Stimulated activated CD4-positive, alpha-beta T cell treated with anti-CD3 and anti-CD28 coated beads, Interleukin-4, amount 100 ng/mL, for 4 hours (primary cell): ENCODE results near the gene SDC4.

Experiments used
- DNase-seq, 2 experiments: peaks; one replicate each; pipeline ENCODE4 v3.0.0-alpha.2; 2020

Gene SDC4

GRCh38 chr20:45293041-45294002 is 54.9 kb downstream of the SDC4 start:
- peak; percentile 73 to 85 for DNase-seq

- no peak for DNase-seq
These were observed 55.9 kb downstream of the SDC4 start for GRCh38 chr20:45292343-45292742.

- DNase-seq, result no peak
These were observed 56.7 kb downstream of the SDC4 start for GRCh38 chr20:45291526-45291925.

- peak; percentile 52 to 59 for DNase-seq
These were observed 57.4 kb downstream of the SDC4 start for GRCh38 chr20:45290677-45291355.

GRCh38 chr20:45289942-45290676 is 58.1 kb downstream of the SDC4 start:
- DNase-seq, result no peak

GRCh38 chr20:45288860-45289259 is 59.4 kb downstream of the SDC4 start:
- no peak for DNase-seq

- DNase-seq, result no peak
These were observed 59.8 kb downstream of the SDC4 start for GRCh38 chr20:45288376-45288775.

- no peak for DNase-seq
These were observed 64.6 kb downstream of the SDC4 start for GRCh38 chr20:45283551-45284057.

GRCh38 chr20:45282700-45283550 is 65.3 kb downstream of the SDC4 start:
- no peak for DNase-seq

- no peak for DNase-seq
These were observed 68.2 kb downstream of the SDC4 start for GRCh38 chr20:45279992-45280391.

GRCh38 chr20:45275338-45275737 is 72.9 kb downstream of the SDC4 start:
- DNase-seq, result no peak
